HEK293T (cell line): ENCODE measurements around the gene WNK1.

Source experiments
- ARNT ChIP-seq: fragments of 450-650 bp; IDR thresholded peaks from 2 replicates; pipeline ENCODE4 v1.6.1; 2017; ENCODE audit warnings: mild to moderate bottlenecking
- BHLHE40 ChIP-seq: fragments of 450-650 bp; IDR thresholded peaks from 2 replicates; pipeline ENCODE4 v1.6.1; 2016; ENCODE audit warnings: mild to moderate bottlenecking, moderate library complexity, borderline replicate concordance
- ELF4 ChIP-seq: fragments of 450-650 bp; IDR thresholded peaks from 2 replicates; pipeline ENCODE4 v1.6.1; 2017; ENCODE audit warnings: antibody characterized with exemption
- FOXA1 ChIP-seq: fragments of 450-650 bp; IDR thresholded peaks from 2 replicates; pipeline ENCODE4 v1.6.1; 2016; ENCODE audit warnings: mild to moderate bottlenecking
- FOXK2 ChIP-seq: fragments of 450-650 bp; IDR thresholded peaks from 2 replicates; pipeline ENCODE4 v1.6.1; 2016; ENCODE audit warnings: mild to moderate bottlenecking
- FOXM1 ChIP-seq: fragments of 450-650 bp; IDR thresholded peaks from 2 replicates; pipeline ENCODE4 v1.6.1; 2017; ENCODE audit warnings: mild to moderate bottlenecking, borderline replicate concordance
- HDGF ChIP-seq: fragments of 450-650 bp; IDR thresholded peaks from 2 replicates; pipeline ENCODE4 v1.6.1; 2017; ENCODE audit warnings: antibody characterized with exemption, borderline replicate concordance
- NFRKB ChIP-seq: fragments of 450-650 bp; IDR thresholded peaks from 2 replicates; pipeline ENCODE4 v1.6.1; 2016; ENCODE audit warnings: mild to moderate bottlenecking, moderate library complexity
- SP1 ChIP-seq: fragments of 450-650 bp; IDR thresholded peaks from 2 replicates; pipeline ENCODE4 v1.6.1; 2017
- SUZ12 ChIP-seq: fragments of 450-650 bp; IDR thresholded peaks from 2 replicates; pipeline ENCODE4 v1.6.1; 2016; ENCODE audit warnings: mild to moderate bottlenecking
- TARDBP ChIP-seq: fragments of 450-650 bp; IDR thresholded peaks from 2 replicates; pipeline ENCODE4 v1.6.1; 2016
- ZNF384 ChIP-seq: fragments of 450-650 bp; IDR thresholded peaks from 2 replicates; pipeline ENCODE4 v1.6.1; 2016

- no peak for TF ChIP-seq SUZ12
- TF ChIP-seq FOXM1, result no peak
- no peak for TF ChIP-seq TARDBP
- no peak for TF ChIP-seq FOXA1
- no peak for TF ChIP-seq SP1
- TF ChIP-seq ELF4, result no peak
- TF ChIP-seq ARNT, result no peak
- TF ChIP-seq ZNF384, result no peak
- TF ChIP-seq HDGF, result no peak
- TF ChIP-seq NFRKB, result no peak
- no peak for TF ChIP-seq FOXK2
- no peak for TF ChIP-seq BHLHE40
Observed at GRCh38 chr12:726281-727140, 25.9 kb upstream of the WNK1 start.
